CD14-positive monocyte (primary cell): ENCODE results near the gene CDK6. TPM values are rescaled to one million over a fixed set of nuclear protein-coding genes. Genes with fewer than 3 reads are reported as not detected.

ENCODE experiments used
- DNase-seq, 3 donors: peaks; one replicate each; pipeline ENCODE4 v3.0.0-alpha.2; 2011 to 2022
- H2AFZ ChIP-seq: 2 replicates; pipeline ENCODE4 v1.6.0; 2012; ENCODE audit warnings: mild to moderate bottlenecking, low read depth, low read length, inconsistent platforms; ENCODE audit not compliant: insufficient read depth, poor library complexity, severe bottlenecking
- H3K27ac ChIP-seq, 2 donors: 1 replicate in 1 of 2; 2 replicates in 1 of 2; pipeline ENCODE4 v1.5.1; 2012 to 2013; ENCODE audit warnings: low read length in 2 of 2, control low read depth in 1 of 2, inconsistent platforms in 1 of 2, low read depth in 1 of 2, mild to moderate bottlenecking in 1 of 2
- H3K27me3 ChIP-seq, 2 donors: one replicate each; pipeline versions ENCODE4 v1.6.0 to v1.6.1; 2011 to 2013; ENCODE audit warnings: low read length in 2 of 2; ENCODE audit not compliant: control insufficient read depth in 2 of 2, insufficient read depth in 2 of 2
- H3K36me3 ChIP-seq, 2 donors: replicated peaks in 1 of 2; 1 replicate in 1 of 2; 2 replicates in 1 of 2; pipeline versions ENCODE4 v1.5.1 to v1.6.1; 2012 to 2013; ENCODE audit warnings: low read length in 2 of 2, control low read depth in 1 of 2, inconsistent platforms in 1 of 2, mild to moderate bottlenecking in 1 of 2; ENCODE audit not compliant: insufficient read depth in 2 of 2, control insufficient read depth in 1 of 2
- H3K4me1 ChIP-seq, 2 donors: 1 replicate in 1 of 2; 2 replicates in 1 of 2; pipeline versions ENCODE4 v1.5.1 to v1.6.1; 2012 to 2013; ENCODE audit warnings: low read length in 2 of 2, control low read depth in 1 of 2, inconsistent platforms in 1 of 2, mild to moderate bottlenecking in 1 of 2, moderate library complexity in 1 of 2; ENCODE audit not compliant: insufficient read depth in 2 of 2, control insufficient read depth in 1 of 2
- H3K4me2 ChIP-seq: replicated peaks from 2 replicates; pipeline ENCODE3; 2012; ENCODE audit warnings: low read length, moderate library complexity, mild to moderate bottlenecking; ENCODE audit not compliant: poor library complexity, severe bottlenecking; ENCODE audit errors: extremely low read depth
- H3K4me3 ChIP-seq, 3 experiments: fragments of 200-600 bp in 1 of 3; sonication (generic) in 1 of 3; replicated peaks in 1 of 3; 1 replicate in 2 of 3; 2 replicates in 1 of 3; pipeline ENCODE4 v1.5.1; 2011 to 2013; ENCODE audit warnings: low read length in 3 of 3, mild to moderate bottlenecking in 3 of 3, control low read depth in 2 of 3, low read depth in 2 of 3, inconsistent platforms in 1 of 3, moderate library complexity in 1 of 3
- H3K79me2 ChIP-seq: 2 replicates; pipeline ENCODE4 v1.6.0; 2012; ENCODE audit warnings: mild to moderate bottlenecking, control low read depth, inconsistent platforms, low read length, moderate library complexity; ENCODE audit not compliant: insufficient read depth
- H3K9ac ChIP-seq: 2 replicates; pipeline ENCODE4 v1.6.0; 2017; ENCODE audit warnings: low read length, mild to moderate bottlenecking; ENCODE audit not compliant: insufficient read depth, poor library complexity, severe bottlenecking
- H3K9me3 ChIP-seq, 2 donors: replicated peaks in 1 of 2; 1 replicate in 1 of 2; 2 replicates in 1 of 2; pipeline versions ENCODE4 v1.5.1 to v1.6.1; 2012 to 2013; ENCODE audit warnings: low read length in 2 of 2, control low read depth in 1 of 2; ENCODE audit not compliant: control insufficient read depth in 1 of 2, insufficient read depth in 1 of 2
- H4K20me1 ChIP-seq: 2 replicates; pipeline ENCODE4 v1.6.0; 2012; ENCODE audit warnings: mild to moderate bottlenecking, low read length, control low read depth, moderate library complexity; ENCODE audit not compliant: insufficient read depth
- H3K27ac Mint-ChIP-seq, 7 donors: one replicate each; pipeline ENCODE4 v1.8.0; 2020; ENCODE audit warnings: mild to moderate bottlenecking in 7 of 7, mixed read lengths in 7 of 7, moderate library complexity in 6 of 7, inconsistent platforms in 2 of 7
- H3K27me3 Mint-ChIP-seq, 3 donors: one replicate each; pipeline ENCODE4 v1.8.0; 2021 to 2022; ENCODE audit warnings: low read depth in 3 of 3, mild to moderate bottlenecking in 3 of 3, mixed read lengths in 3 of 3, moderate library complexity in 3 of 3, inconsistent platforms in 1 of 3
- H3K36me3 Mint-ChIP-seq, 2 donors: one replicate each; pipeline ENCODE4 v1.8.0; 2020; ENCODE audit warnings: mixed read lengths in 2 of 2, inconsistent platforms in 1 of 2, mild to moderate bottlenecking in 1 of 2
- H3K4me1 Mint-ChIP-seq: one replicate; pipeline ENCODE4 v1.8.0; 2020; ENCODE audit warnings: mild to moderate bottlenecking, mixed read lengths
- H3K4me3 Mint-ChIP-seq, 2 donors: one replicate each; pipeline ENCODE4 v1.8.0; 2020; ENCODE audit warnings: mild to moderate bottlenecking in 2 of 2, mixed read lengths in 2 of 2, moderate library complexity in 1 of 2
- H3K9me3 Mint-ChIP-seq, 7 donors: one replicate each; pipeline ENCODE4 v1.8.0; 2020 to 2022; ENCODE audit warnings: mixed read lengths in 7 of 7, mild to moderate bottlenecking in 6 of 7, moderate library complexity in 6 of 7, inconsistent platforms in 2 of 7
- CTCF ChIP-seq: fragments of 200-600 bp; IDR thresholded peaks from one replicate; pipeline ENCODE4 v1.8.0; 2022; ENCODE audit warnings: antibody characterized with exemption, mild to moderate bottlenecking
- WGBS: methylation state at CpG from one replicate; pipeline ENCODE4 v1.1.5; 2013; ENCODE audit warnings: missing lambda C conversion rate; ENCODE audit not compliant: insufficient coverage; 5-methylcytosine and 5-hydroxymethylcytosine counted together
- intact Hi-C, 2 donors: fragments of 100-400 bp; cut with micrococcal nuclease; formaldehyde crosslinking; loops; one replicate each; pipeline versions ENCODE4 v1.15.0 to v1.15.1; 2023
- polyA plus RNA-seq, 3 donors: library from polyadenylated mRNA; depleted of rRNA in 1 of 3; unstranded in 2 of 3; stranded (reverse) in 1 of 3; fragments of 300-500 nt in 2 of 3; fragments of >200 nt in 1 of 3; fragmentation: Illumina TruSeq in 2 of 3; gene quantifications; 1 replicate in 2 of 3; 2 replicates in 1 of 3; pipeline ENCODE4 v1.2.3, GENCODE V29; 2012 to 2021

The CDK6 gene
- polyA plus RNA-seq, 3 donors: 3.4 to 4.3 (median 3.8) TPM

DNA sequence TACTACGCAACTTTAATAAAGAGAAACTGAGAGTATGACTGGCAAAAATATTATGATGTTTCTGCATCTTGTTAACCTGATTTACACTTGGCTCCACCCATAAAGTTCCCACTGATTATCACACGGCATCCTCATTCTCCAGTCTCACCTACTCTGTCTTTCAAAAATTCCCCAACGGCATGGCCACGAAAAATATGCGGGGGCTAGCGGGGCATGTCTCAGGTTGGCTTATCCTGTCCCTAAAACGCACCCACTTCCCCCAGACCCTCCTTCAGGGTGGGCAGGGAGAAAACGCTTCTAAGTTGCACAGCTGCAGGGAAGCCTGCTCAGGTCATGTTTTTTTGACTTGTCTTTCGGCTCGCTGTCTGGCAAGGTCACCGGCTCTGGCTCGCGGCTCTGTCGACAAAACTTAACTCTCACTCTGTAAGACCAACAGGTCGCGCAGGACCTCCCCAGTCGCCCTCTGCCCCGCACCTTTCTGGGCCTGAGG is 3.8 kb downstream of the CDK6 start:
- WGBS: 0% methylated on average over 16 of the region's 18 CpGs
- no peaks in the 10 kb centered on the region for H4K20me1 ChIP-seq
- H3K27me3 Mint-ChIP-seq: peaks cover 6 to 10% (median 8%) of the 10 kb centered on the region in 3 donors

More for the DNA sequence above, 3.8 kb downstream of the CDK6 start:
- Histone ChIP-seq H3K36me3 (no peaks in the 10 kb centered on the region), H3K4me2 (peak overlapping the region; percentile 97), H3K27ac (peak overlapping the region; percentile 37 to 68), H2AFZ (peak overlapping the region; percentile 90), H3K4me1 (peaks cover 39 to 50% of the 10 kb centered on the region in 2 donors), H3K79me2 (peaks cover 69% of the 10 kb centered on the region), H3K27me3 (peaks cover 4 to 7% of the 10 kb centered on the region in 2 donors), H3K9ac (peak overlapping the region; percentile 72), H3K4me3 (peak overlapping the region; percentile 88 to 94 (median 94)), H3K9me3 (no peaks in the 10 kb centered on the region)
- intact Hi-C loops: loop anchor here (5.0 kb wide), 4 partner anchors 115 to 210 kb away; no protein-coding TSS in a partner anchor
- Mint-ChIP-seq H3K36me3 (no peaks in the 10 kb centered on the region), H3K4me1 (peaks cover 33% of the 10 kb centered on the region), H3K27ac (peak overlapping the region; percentile 52 to 85 (median 74)), H3K9me3 (peaks cover 0 to 6% (median 0%) of the 10 kb centered on the region in 7 donors), H3K4me3 (peak overlapping the region; percentile 100)
- TF ChIP-seq CTCF: no peak
- DNase-seq: peak in 2 of 3 donors; percentile 23 to 45
